GM21619 (cell line): Measurements from ENCODE around the gene EREG.

Source experiments
- ATAC-seq: cut with Tn5 transposase; IDR thresholded peaks from one replicate; pipeline ENCODE4 v1.9.1; 2021; ENCODE audit not compliant: unreplicated experiment

The EREG gene, protein sequence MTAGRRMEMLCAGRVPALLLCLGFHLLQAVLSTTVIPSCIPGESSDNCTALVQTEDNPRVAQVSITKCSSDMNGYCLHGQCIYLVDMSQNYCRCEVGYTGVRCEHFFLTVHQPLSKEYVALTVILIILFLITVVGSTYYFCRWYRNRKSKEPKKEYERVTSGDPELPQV

GRCh38 chr4:74364652-74365491 is at the start of gene EREG:
TSS of gene EREG (plus strand) at chr4:74365145. CDS start at chr4:74365309, 164 bp downstream.
- peak; percentile 30 for ATAC-seq

DNA sequence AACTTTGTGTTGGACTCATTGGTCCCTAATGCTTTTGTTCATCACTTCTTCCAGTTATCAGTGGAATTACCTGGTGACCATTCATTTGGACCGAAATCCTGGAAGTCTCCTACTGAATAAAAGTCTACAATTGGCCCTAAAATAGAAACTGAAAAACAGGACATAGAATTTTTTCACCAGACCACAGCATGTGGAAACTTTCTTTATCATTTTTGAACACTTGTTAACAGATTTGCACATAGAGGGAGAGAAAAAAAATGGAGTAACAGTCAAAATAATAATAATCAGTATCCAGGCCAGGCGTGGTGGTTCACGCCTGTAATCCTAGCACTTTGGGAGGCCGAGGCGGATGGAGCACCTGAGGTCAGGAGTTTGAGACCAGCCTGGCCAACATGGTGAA is 49.6 kb upstream of the EREG start:
- no peak for ATAC-seq

DNA sequence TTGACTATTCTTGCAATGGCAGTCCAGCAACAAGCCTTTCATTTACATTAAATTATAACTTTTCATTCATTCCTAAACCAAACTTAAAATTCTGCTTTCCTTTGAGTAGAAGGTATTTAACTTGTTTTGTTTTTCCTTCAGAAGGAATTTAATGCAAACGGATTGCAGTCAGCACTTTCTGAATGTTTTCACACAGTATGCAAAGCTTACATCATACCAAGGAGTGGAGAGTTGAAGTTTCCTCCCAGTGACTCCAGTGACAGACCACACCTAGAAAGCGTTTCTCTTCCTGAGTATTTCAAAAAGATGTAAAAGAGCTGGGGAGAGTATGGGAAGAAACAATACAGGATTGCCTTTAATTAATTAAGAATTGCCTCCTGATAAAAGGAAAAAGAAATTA is 48.5 kb upstream of the EREG start:
- no peak for ATAC-seq

- no peak for ATAC-seq
Observed at GRCh38 chr4:74317616-74318246, 47.2 kb upstream of the EREG start.

DNA sequence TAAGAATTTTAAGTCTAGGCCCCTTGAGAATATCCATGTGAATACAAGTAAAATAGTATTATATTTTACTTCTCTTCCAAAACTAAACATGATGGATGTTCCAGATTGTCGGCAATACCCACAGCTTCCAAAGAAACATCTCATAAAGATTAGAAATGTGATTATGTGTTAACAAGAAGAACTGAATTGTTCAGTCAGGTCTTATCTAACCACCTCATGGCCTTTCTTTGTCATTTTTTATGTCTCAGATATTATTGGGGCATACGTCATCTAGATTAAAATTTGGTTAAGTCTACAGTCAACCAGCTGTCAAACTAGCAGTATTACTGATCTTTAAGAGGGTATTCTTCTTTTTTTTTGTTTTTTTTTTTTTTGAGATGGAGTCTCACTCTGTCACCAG is 46.7 kb upstream of the EREG start:
- no peak for ATAC-seq

DNA sequence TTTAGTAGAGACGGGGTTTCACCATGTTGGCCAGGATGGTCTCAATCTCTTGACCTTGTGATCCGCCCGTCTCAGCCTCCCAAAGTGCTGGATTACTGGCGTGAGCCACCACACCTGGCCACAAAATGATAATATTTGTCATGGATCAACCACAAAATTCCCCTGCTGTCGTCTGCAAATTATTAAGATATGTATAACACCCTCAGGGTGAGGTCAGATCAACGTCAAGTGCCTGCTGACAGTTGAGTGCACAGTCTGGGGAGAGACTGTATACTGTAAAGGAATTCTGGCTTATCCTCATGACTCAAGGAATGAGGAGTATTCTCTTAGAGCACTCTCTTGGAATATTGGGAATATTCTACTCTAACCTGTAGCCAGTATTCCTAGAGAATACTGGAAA is 45.5 kb upstream of the EREG start:
- no peak for ATAC-seq

- ATAC-seq: peak; percentile 81
Observed at GRCh38 chr4:74320559-74321118, 44.3 kb upstream of the EREG start.

DNA sequence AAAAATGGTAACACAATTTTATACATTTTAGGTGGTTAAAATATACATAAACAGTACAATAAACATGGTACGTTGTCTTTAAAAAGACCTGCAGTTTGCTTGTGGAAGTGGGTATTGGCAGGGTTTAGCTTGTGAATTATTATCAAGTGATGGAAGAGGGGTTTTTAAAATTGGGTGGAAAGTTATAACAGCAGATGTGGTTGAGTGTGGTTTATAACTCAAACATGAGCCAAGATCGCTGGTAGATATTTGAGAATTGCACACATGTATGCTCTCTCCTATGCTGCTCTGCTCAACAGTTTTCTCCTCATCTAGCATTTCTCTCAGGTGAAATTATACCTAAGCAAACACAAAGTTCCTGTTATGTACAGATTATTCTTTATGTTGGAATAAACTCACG is 42.6 kb upstream of the EREG start:
- ATAC-seq: no peak

DNA sequence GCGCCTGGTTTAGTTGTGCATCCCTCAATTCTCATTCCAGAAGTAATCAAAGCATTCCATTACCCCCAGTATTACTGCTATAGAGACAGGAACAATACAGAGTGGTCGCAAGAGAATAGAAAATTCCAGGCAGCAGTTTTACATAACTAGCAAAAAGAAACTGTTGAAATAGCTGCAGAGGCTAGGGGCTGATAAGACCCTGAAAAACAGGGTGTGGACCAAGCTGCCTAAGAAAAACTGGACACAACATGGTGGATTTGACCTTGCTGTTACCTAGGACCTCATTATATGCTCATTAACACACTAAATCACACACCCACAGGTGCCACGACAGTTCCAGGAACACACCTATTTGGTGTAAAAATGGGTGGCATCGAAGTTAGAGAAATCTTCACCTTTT is 41.3 kb upstream of the EREG start:
- no peak for ATAC-seq

GRCh38 chr4:74324262-74324661 is 40.7 kb upstream of the EREG start:
- no peak for ATAC-seq

GRCh38 chr4:74325886-74326285 is 39.1 kb upstream of the EREG start:
- no peak for ATAC-seq

- no peak for ATAC-seq
Observed at GRCh38 chr4:74327762-74328161, 37.2 kb upstream of the EREG start.

GRCh38 chr4:74328501-74328900 is 36.4 kb upstream of the EREG start:
- ATAC-seq: no peak

DNA sequence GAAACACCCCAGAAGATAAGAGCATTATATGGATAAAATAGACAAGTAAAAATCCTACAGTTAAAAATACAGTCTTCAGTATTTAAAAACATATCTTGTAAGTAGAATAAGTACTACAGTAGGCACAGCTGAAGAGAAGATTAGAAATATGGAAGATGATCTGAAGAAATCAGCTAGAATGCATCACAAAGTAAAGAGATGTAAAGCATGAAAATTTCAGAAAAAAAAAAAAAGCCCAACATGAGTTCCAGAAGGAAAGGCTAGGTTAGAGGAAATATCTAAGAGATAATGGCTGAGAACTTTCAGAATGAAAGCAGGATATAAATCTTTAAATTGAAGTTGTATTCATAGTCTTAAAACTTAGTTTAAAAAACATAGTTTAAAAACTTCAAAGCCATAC is 35.6 kb upstream of the EREG start:
- ATAC-seq: no peak

GRCh38 chr4:74330295-74330750 is 34.6 kb upstream of the EREG start:
- ATAC-seq: no peak

GRCh38 chr4:74331252-74331651 is 33.7 kb upstream of the EREG start:
- no peak for ATAC-seq

- no peak for ATAC-seq
Observed at GRCh38 chr4:74331944-74332343, 33.0 kb upstream of the EREG start.

GRCh38 chr4:74334636-74335035 is 30.3 kb upstream of the EREG start:
- no peak for ATAC-seq

DNA sequence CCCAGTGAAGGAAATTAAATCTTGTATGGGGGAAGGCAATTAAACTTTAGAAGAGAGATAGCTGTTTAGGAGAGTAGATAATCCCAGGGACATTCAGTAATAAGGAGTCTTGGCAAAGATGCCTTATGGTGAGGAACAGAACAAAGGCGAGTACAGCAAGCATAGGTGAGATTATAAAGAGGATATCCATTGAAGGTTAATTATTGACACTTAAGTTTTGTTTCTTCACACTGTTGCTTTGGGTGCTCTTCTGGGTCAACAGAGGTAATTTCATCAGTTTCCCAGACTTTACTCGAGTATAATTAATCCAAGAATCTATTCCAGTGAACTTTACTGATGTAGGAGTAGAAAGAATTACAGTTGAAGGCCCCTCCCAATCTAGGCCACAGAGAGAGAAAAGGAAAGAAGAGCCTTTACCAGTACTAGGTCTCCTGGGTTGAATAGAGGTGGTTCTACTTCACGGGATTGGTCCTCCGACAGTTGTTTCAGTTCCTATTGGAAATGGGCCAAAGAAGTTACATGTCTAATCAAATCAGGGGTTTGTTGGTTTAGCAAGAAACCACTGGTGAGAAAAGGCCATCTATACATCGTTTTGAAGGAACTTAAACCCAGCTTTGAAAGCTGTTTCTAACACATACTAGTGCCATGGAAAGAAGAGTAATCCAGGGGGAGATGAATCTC is 29.5 kb upstream of the EREG start:
- peak; percentile 72 for ATAC-seq

DNA sequence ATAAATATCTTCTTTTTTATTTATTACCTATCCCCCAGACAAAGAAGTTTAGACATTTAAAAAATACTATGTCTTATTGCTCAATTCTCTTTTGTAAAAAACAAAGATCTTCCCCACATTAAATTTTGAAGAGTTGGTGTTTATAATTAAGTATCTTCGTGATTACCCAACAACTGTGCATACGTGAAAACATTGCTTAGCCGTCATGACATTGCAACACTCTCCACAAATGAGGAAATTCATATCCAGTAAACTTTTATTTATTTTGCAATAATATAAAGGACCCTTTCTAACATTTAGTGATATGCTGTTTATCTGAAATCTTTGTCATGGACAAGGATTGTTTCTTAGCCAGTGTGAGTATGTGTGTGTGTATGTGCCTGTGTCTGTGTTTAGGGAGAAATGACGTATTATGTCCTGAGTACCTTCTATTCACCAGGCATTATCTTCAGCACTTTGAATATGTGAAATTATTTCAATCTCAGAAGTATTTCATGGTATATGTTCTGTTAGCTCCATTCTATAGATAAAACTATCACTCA is 26.1 kb upstream of the EREG start:
- no peak for ATAC-seq

GRCh38 chr4:74339501-74339900 is 25.4 kb upstream of the EREG start:
- no peak for ATAC-seq
